ENCODE measurements around the gene TMEM44.

GRCh38 chr3:194552327-194552949 lies 80.8 kb downstream of the TMEM44 start:
- TF ChIP-seq MAZ (CRISPR knock-in tag; conservative IDR thresholded peaks at IDR 0.05 in 1 of 2, IDR thresholded peaks at IDR 0.05 in 1 of 2) (no peak), GABPA (tag; conservative IDR thresholded peaks at IDR 0.05; ENCODE audit: low read depth) (no peak), POLR2AphosphoS5 (IDR thresholded peaks at IDR 0.05; ENCODE audit: control insufficient read depth, insufficient read depth, low read depth, low read length) (no peak), ZNF253 (CRISPR knock-in tag; conservative IDR thresholded peaks at IDR 0.05) (no peak), SPI1 (IDR thresholded peaks at IDR 0.05; ENCODE audit: borderline replicate concordance, low read depth, low read length) (no peak)
